ENCODE measurements around the gene TMEM244. TPM values are rescaled to one million over a fixed set of nuclear protein-coding genes. Genes with fewer than 3 reads are reported as not detected.
"Not testable (repeated sequence)": the region's sequence is repeated elsewhere in the genome, so short reads cannot be mapped to it uniquely, and the experiment has no call there.

The TMEM244 gene
- total RNA-seq, 1 experiment from 2014 or later, result 4.2 TPM

DNA sequence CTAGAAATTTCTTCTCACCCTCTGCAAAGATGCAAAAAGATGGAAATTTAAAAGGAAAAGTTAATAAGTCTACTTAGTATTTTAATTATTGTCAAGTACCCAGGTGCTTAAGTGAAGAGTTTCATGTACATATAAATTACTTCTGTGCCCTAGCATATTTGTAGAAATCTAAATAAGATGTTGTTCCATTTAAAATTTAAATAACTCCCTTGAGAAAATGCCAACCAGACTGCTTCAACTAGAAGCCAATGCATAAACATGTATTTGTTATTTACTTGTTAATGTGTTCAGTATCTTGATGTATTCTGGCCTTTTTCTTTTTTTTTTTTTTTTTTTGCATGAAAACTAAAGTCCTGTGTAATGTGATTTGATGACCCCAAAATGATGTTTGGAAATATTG lies 6.3 kb upstream of the TMEM244 start:
- DNase-seq (ENCODE audit: low read depth), result no peak

DNA sequence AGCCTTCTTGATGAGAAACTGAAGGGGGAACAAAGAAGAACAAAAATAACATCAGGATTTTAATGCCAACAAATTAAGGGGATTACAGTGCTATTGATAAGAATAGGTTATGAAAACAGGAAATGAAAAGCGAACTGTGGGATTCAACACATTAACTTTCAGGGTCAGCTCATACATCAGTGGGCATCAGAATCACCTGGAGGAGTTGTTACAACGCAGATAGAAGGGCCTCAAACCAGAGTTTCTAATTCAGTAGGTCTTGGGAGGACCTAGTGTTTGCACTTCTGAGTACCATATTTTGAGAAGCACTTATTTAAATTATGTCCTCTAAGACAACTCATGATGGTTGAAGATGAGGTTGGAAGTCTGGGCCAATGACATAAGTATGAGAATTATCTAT lies 5.6 kb upstream of the TMEM244 start:
- no peak for DNase-seq (ENCODE audit: low read depth)

DNA sequence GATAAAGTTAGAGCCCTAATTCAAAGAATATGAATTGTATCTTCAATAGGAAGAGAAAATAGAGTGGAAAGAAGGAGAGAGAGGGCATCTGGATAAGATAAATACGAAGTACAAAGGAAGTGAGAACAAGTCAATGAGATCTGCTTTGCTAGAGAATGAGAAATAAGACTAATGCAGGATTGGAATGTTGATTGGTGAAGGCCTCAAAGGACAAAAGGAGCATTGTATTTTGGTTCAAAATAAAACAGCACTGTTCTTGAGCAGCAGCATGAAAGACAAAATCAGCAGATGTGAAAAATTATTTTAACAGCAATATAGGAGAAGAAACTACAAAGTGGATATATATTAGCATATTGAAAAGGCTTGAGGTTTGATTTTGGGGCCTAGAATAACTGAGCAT lies 5.1 kb upstream of the TMEM244 start:
- no peak for DNase-seq (ENCODE audit: low read depth)

DNA sequence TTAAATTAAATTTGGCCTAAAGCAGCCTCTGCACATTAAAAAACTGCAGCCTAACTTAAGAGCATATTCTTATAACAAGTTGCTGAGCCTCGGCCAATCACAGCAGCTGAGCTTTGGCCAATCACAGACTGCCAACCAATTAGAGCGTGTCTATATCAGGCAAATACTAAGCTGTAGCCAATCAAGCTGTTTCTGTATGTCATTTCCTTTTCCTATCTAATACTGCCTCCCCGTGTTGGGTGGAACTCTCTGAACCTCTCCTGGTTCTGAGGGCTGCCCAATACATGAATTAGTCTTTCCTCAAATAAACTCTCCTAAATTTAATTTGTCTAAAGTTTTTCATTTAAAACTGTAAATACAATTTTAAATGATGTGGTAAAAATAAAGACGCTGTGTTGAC lies 3.9 kb upstream of the TMEM244 start:
- DNase-seq (ENCODE audit: low read depth), result peak; percentile 43

DNA sequence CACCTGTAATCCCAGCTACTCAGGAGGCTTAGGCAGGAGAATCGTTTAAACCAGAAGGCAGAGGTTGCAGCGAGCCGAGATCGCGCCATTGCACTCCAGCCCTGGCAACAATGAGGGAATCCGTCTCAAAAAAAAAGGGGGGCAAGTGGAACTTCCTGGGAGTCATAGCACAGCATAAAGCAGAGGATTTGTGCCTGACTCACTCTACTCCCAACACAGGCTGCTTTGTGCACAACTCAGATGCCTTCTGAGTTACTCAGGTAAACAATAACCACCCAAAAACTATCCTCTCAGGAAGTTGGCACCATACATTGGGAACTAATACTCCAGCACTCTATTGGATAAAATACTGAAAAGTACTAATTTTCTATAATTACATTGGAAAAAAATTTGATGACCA lies 2.5 kb upstream of the TMEM244 start:
- DNase-seq (ENCODE audit: low read depth), result peak; percentile 83

DNA sequence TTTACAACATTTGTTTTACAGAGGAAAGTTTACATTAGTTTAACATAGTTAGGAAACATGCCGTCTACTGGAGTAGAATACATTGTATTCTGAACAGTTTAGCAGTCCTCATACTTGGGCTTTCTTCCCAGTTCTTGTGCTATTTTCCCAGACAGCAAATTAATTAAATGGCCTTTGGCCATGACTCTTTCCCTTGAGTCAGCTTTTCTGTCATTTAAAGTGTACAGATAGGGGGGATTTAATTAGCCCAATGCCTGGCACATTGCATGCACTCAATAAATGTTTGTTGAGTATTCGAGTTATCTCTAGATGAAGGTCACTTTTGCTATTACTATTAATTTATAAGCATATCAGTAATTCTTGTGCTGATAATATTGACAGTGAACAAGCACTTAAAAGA lies 1.6 kb downstream of the TMEM244 start:
- peak; percentile 48 for DNase-seq (ENCODE audit: low read depth)

DNA sequence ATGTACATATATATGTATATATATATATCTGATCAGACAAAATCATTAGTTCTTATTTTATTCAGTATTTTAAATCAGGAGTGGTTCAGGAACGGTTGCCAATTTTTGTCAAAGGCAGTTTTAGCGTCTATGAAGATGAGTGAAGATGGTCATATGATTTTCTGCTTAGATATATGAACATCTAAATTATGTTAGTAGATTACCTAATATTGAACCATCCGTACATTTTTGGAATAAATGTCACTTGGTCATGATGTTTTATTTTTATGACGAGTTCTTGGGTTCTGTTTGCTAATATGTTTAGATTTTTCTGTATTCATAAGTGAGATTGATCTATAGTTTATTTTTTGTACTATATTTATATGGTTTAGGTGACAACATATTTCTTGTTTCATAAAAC lies 3.3 kb downstream of the TMEM244 start:
- DNase-seq (ENCODE audit: low read depth), result no peak

DNA sequence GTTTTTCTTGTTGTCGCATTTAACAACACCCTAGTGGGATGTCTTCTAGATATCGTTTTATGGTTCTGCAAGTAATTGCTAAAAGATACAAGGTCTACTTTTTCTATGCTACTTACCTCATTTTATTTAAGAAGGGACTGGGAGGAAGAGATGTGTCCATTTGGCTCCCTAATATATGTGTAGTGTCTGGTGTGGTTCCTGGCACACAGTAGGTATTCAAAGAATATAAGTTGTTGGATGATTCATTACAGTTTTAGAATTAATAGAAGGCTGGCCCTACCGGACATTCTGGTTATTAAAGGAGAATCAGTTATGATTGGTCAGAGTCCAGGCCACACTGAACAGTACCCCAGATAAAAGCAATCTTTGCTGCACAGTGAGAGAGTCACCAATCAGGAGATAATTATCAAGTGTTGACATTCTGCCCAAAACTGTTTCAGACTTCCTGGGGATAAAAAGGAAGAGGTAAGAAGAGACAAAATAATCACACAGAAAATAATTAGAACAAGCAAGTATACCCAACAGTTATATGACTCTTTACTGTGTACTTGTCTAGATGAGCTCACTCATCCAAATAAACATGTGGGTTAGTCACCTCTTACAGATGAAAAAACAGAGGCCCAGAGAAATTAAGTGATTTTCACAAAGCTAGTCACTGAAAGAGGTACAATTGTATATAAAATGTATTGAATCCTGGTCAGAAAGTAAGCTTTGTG lies 7.0 kb downstream of the TMEM244 start:
- peak; percentile 73 for DNase-seq (ENCODE audit: low read depth)

DNA sequence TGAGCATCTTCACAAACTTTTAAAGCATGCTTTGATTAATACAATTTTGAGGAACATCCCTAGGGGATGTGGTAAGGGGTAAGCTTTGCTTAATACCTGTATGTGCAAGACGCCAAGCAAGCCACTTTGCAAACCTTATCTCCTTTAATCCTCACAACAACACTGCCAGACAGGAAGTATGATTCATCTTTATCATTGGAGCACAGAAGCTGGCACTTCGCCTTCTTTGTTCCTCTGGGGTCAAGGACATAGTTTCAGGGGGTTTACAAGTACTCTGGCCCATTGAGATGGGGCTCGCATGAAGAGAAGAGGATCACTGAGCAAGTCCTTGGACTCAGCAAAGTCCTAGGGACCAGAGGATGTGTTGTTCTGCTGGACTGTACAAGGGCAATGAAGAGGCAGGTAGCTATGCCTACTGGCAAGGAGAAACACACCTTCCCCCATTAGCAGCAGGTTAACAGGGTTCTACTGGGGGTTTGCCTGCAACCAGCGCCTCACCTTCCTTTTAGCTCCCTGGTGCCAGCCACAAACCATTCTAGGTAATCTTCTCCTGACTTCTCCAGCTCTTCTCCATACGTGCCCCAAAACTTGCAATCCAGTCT lies 8.8 kb downstream of the TMEM244 start:
- peak; percentile 63 for DNase-seq (ENCODE audit: low read depth)

DNA sequence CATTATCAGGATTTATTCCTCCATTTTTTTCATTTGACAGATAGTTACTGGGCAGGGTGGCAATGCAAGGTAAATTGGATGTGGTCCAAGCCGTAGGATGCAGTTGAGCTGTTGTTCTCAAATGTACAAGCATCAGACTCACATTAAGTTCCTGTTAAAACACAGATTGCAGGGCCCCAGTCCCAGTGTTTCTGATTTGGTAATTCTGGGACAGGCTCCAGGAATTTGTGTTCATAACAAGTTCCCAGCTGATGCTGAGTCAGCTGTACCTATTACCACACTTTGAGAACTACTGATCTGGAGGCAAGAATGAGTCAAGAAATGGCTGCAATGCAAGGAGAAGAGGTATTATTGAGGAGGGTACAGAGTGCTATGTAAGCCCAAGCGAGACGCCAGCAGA lies 11.7 kb downstream of the TMEM244 start:
- peak; percentile 79 for DNase-seq (ENCODE audit: low read depth)

DNA sequence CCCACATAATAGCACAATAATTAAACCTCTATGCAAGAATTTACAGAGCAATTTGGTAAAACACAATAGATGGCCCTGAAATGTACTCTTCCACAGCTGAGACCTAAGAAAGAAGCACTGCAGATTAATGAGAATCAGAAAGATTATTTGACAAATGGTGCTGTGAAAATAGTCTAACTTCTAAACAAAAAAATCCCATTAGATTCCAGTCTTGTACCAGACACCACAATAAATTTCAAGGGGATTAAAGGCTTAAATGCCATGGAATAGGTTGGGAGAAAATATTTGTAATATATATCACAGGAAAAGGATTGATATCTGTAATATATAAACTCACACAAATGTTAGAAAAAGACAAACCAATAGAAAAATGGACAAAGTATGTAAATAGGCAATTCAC lies 14.4 kb downstream of the TMEM244 start:
- DNase-seq (ENCODE audit: low read depth), result no peak

DNA sequence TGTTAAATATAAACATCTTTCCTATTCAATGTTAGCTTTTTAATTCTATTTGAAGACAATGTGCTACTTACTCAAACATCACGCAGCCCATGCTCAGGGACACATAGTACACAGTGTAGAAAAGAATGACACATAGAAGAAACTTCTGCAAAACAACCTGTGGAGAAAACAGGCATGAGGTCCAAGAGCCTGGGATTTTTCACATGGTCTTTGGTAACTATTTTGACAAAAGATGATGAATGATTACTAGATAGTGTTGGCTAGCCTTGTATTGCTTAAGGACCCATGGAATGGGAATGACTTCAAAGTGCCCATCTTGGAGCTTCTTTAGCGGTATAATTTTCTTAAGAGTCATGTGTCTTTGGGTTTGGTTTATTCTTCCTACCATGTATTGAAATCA lies 15.4 kb downstream of the TMEM244 start:
- no peak for DNase-seq (ENCODE audit: low read depth)

DNA sequence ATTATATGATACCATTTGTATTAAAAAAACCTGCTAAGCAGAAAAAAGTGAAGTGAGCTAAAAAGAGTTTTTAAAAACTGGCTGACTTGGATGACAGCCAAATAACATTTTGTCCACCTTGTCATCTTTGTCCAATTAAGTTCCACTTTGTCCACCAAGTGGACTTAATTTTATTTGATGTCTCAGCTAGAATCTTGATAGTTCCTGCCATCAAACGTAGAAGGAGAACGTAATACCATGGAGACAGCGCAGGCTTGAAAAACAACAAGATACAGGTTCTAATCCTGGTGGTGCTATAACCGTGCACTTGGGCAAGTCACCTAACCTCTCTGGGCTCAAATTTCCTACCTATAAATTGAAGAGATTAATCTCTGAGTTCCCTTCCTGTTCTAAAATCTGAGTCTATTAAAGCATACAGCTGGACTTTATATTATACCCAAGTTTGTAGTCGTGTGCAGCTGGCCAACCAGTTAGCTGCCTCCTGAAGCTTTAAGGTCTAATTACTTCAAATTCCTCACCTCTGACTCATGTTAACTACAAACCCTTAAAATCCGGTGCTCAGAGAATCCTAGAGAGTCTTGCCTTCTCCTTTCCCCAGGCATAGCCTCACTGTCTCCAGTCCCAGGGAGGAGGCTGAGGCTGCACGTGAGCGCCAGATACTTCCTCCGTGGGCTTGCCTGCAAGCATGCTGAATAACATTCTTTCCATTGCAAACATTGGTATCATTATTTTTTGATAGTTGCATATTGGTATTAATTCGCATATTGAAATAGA lies 16.8 kb downstream of the TMEM244 start:
- peak; percentile 96 for DNase-seq (ENCODE audit: low read depth)

DNA sequence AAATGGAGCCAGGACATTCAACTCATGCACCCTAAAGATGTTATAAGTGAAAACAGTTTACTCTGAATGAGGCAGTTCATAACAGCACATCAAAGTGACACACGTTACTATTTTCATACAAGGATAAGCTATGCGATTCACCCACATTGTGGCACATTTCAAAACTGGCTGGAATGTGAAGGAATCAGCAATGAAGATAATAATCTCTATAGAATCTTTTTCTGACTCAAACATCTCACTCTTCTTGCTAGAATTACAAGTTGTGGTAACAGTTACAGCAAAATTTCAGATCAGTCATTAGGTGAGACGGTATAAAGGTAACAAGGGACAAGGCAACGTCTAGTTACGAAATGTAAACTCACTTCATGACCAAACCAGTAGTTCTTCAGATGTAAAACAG lies 17.5 kb downstream of the TMEM244 start:
- DNase-seq (ENCODE audit: low read depth), result peak; percentile 74

DNA sequence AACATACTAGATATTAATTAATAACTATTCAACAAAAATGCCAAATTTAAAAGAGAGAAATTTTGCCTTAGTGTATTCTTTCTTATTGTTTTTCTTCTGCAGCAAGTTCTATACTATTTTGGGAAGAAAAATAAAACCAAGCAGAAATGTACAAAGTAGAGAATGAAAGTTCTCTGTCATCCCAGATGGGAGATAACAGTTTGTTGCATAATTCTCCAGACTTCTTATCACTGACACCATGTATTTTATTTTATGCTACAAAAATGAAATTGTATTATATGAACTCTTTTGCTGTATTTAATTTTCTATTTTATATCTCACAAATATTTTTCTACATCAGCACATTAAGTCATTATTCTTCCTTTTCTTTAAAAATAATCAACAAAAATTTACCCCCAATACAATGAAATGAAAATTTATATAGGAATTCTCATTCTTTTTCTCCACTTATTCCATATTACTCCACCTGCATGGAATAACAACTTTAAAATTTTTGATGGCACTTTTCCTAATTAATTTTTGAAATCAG lies 18.2 kb downstream of the TMEM244 start:
- no peak for DNase-seq (ENCODE audit: low read depth)

DNA sequence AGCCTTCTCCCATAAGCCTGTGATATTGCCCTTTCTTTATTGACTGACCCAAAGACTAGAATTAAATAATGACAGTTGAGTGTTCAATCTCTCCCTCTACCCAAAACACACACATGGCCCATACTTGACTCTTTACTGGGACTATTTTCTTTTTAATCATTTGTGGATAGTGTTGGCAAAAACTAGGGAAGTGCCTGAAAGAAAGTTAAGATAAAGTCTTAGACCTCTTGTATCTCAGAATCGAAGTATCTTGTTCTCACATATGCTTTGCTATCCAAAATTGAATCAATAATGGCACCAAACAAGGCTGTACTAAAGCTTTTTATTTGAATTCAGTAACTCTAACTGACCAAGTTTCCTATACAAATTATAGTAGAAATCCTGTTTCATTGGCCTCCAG lies 19.0 kb downstream of the TMEM244 start:
- DNase-seq (ENCODE audit: low read depth), result no peak

DNA sequence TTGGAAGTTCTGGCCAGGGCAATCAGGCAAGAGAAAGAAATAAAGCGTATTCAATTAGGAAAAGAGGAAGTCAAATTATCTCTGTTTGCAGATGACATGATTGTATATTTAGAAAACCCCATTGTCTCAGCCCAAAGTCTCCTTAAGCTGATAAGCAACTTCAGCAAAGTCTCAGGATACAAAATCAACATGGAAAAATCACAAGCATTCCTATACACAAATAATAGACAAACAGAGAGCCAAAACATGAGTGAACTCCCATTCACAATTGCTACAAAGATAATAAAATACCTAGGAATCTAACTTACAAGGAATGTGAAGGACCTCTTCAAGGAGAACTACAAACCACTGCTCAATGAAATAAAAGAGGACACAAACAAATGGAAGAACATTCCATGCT lies 21.6 kb downstream of the TMEM244 start:
- not testable (repeated sequence) for DNase-seq (ENCODE audit: low read depth)

DNA sequence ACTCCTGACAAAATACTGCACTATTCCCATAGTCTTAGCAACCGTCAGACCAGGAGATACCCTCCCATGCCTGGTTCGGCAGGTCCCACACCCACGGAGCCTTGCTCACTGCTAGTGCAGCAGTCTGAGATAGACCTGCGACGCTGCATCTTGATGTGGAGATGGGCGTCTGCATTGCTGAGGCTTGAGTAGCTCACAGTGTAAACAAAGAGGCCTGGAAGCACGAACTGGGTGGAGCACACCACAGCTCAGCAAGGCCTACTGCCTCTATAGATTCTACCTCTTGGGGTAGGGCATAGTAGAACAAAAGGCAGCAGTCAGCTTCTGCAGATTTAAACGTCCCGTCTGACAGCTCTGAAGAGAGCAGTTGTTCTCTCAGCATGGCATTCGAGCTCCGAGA lies 25.4 kb downstream of the TMEM244 start:
- peak; percentile 46 for DNase-seq (ENCODE audit: low read depth)

DNA sequence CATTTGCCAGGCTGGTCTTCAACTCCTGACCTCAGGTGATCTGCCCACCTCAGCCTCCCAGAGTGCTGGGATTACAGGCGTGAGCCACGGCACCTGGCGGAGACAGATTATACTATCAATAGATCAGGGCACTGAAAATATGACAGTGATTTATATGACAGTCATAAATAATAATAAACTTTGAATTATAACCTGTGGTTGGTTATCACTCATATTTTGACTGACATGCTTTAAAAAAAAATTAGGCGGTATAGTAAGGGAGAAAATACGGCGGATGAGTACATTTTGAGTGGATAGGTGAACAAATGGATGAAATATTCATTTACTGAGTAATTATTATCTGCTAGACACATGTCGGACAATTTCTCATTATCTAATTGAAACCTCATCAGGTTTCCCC lies 28.8 kb downstream of the TMEM244 start:
- DNase-seq (ENCODE audit: low read depth), result no peak

DNA sequence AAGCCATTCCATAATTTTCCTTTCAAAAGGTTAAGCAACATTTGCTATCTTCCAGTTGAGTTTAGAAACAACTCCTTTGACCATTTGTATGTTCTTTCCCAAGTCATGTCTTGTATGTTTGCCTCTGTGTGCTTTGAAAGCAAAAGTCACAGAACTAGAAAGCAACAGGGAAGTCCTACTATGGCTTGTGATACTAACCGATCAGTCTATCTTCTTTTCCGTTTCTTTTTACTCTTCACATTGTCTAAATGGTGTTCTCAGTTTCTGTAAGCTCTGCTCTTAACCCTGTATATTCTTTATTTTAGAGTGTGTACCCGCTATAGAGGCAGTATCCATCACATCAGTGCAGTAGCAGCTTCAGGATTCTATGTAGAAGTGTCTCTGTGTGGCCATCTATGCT lies 32.9 kb downstream of the TMEM244 start:
- DNase-seq (ENCODE audit: low read depth), result no peak

DNA sequence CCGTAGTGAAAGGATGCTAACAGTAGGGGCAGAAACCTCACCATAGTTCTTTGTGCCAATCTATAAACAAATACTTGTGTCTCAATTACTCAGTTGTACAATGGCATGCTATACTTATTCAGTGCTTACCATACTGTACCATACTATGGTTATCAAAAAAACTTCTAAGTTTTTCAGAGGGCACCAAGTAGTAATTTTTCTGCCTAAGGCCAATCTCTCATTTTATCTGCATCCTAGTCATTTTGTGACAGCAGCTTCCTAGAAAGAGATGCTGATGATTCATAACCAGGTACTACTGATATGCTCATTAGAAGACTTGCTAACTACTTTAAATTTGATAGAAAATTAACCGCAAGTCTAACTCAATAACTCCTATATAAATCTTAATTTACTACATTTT lies 42.9 kb downstream of the TMEM244 start:
- DNase-seq (ENCODE audit: low read depth), result no peak

DNA sequence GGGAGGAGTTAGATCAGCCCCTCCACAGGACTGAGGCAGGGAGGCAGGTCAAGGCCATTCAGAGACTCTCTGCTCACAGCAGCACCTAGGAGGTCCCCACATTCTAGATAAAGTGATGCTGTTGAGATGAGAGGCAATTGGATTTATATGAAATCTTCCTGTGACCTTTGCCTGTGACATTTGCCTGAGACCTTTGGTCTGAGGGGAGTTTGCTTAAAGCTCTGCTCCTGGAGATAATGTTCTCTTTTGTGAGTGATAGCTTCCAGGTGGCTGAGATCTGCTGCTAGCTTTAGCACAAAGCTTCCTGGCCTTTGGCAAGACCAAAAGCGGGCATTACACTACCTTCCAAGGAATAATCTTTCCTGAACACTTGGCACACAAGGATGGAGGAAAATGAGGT lies 43.3 kb downstream of the TMEM244 start:
- no peak for DNase-seq (ENCODE audit: low read depth)

DNA sequence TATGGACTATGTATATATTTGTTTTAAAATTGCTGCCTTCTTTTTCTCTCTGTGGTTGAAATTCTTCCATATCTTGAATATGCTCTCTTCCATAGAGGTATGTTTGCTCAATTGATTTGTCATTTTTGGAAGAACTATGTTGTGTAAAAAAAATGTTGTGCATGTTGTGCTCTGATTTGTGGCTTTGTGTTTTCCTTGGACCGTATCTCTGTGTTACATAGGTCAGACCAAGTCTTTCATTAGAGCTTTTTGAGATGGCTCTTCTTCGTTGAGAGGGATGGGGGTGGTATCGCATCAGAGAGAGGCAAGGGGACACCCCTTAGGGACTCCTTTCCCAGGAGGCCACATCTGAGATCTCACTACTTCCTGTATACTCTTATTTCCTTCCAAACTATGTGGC lies 43.8 kb downstream of the TMEM244 start:
- no peak for DNase-seq (ENCODE audit: low read depth)
